NCI-H2227 (cell line): ENCODE measurements around the gene NDUFA3.
"Not testable (repeated sequence)": the region's sequence is repeated elsewhere in the genome, so short reads cannot be mapped to it uniquely, and the experiment has no call there.

ENCODE experiments used
- DNase-seq: peaks from one replicate; lab custom pipeline; 2025; ENCODE audit not compliant: unreplicated experiment; lab: John Stamatoyannopoulos, UW

NDUFA3 gene

GRCh38 chr19:54102421-54103169 lies at the start of gene NDUFA3:
TSS of gene NDUFA3 (plus strand) at chr19:54102855. CDS start at chr19:54102879, 24 bp downstream.
- peak; percentile 100 for DNase-seq

DNA sequence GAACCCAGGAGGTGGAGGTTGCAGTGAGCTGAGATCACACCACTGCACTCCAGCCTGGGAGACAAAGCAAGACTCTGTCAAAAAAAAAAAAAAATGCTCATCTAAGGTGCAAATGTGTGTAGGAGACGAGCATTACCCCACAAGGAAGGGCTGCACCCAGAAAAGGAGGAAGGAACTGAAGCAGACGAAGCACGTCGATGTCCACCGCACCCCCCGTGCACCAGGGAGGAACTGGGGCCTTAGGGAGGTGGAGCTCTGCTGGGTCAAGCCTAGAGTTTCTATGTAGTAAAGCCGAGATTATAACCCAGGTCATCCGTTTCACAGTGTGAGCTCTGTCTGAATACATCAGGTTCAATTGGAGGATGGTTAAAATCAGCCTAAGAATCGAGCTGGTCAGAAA lies 40.0 kb upstream of the NDUFA3 start:
- no peak for DNase-seq

GRCh38 chr19:54063350-54064116 lies 39.1 kb upstream of the NDUFA3 start, which contains the start of gene VSTM1:
TSS of gene VSTM1 (minus strand) at chr19:54063897. CDS start at chr19:54063777, 120 bp downstream.
- no peak for DNase-seq

DNA sequence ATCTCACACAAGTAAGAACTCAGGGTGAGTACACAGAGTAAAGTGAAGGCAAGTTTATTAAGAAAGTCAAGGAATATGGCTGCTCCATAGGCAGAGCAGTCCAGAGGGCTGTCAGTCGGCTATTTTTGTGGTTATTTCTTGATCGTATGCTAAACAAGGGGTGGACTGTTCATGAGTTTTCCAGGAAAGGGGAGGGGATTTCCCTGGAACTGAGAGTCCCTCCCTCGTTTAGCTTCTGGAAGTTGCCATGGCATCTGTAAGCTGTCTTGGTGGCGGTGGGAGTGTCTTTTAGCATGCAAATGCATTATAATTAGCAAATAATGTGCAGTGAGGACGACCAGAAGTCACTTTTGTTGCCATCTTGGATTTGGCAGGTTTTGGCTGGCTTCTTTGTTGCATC lies 33.2 kb upstream of the NDUFA3 start:
- no peak for DNase-seq

- no peak for DNase-seq
These were observed 28.8 kb upstream of the NDUFA3 start for GRCh38 chr19:54073829-54074228.

DNA sequence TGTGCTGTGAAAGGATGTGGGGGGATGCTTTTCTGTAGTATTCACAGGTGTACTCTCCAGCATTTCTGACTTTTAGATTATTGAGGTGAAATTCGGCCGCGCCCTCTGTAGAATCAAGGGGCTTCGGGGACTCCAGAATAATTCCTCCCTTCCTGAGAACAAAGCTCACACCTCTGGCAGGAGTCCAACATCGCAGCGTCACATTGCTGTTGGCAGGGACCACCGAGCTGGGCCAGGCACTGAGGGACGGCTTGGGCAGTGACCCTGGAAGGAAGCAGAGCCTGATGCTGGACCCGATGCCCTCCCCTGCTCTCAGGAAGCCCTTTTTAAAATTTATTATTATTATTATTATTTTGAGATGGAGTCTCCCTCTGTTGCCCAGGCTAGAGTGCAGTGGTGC lies 27.8 kb upstream of the NDUFA3 start:
- no peak for DNase-seq

DNA sequence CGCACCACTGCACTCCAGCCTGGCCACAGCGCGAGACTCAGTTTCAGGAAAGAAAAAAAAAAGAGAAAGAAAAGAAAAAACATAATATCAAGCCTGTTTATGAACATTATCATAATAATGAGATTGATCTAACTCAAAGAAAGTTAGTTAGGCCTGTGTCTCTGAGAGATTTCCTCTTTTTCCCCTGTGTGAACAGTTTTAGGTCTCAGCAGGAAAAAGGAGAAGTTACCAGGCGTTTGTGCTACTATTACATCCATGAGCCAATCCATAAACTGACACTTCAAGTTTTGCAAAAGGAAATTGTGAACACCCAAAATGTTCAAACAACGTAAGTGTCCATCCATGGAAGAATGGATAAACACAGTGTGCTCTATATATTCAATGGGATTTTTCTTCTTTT lies 25.3 kb upstream of the NDUFA3 start:
- no peak for DNase-seq

GRCh38 chr19:54081032-54081431 lies 21.6 kb upstream of the NDUFA3 start, which contains the start of gene TARM1:
TSS of gene TARM1 (minus strand) at chr19:54081365. CDS start at chr19:54081340, 25 bp downstream.
- DNase-seq = no peak

DNA sequence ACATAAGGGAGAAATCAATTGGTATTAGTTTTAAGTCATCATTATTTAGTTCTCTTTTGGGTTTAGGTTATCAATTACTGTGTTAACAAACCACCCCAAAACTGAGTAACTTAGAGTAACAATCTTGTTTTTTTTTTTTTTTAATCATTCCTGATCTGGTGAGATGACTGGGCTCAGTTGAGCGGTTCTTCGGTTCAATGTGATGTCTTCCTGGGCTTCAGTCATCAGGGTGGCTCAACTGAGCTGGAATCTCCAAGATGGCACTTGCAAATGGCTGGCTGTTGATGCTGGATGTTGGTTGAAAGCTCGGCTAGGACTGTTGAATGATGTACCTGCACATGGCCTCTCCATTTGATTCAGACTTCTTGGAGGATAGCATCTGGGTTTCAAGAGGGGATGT lies 18.2 kb upstream of the NDUFA3 start:
- no peak for DNase-seq

DNA sequence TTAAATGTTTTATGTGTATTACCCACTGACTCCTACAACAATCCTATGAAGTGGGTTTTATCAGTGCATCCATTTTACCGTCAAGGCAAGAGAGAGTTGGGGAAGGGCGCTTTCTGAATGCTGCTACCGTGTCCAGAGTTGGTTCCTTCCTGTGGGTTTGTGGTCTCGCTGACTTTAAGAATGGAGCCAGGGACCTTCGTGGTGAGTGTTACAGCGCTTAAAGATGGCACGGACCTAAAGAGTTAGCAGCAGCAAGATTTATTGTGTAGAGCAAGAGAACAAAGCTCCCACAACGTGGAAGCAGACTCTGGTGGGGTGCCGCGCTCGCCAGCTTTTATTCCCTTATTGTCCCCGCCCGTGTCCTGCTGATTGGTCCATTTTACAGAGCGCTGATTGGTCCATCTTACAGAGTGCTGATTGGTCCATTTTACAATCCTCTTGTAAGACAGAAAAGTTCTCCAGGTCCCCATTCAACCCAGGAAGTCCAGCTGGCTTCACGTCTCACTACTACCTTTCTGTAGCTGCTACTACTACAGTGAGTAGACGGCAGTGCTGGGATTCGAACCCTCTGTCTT lies 8.1 kb upstream of the NDUFA3 start:
- no peak for DNase-seq

DNA sequence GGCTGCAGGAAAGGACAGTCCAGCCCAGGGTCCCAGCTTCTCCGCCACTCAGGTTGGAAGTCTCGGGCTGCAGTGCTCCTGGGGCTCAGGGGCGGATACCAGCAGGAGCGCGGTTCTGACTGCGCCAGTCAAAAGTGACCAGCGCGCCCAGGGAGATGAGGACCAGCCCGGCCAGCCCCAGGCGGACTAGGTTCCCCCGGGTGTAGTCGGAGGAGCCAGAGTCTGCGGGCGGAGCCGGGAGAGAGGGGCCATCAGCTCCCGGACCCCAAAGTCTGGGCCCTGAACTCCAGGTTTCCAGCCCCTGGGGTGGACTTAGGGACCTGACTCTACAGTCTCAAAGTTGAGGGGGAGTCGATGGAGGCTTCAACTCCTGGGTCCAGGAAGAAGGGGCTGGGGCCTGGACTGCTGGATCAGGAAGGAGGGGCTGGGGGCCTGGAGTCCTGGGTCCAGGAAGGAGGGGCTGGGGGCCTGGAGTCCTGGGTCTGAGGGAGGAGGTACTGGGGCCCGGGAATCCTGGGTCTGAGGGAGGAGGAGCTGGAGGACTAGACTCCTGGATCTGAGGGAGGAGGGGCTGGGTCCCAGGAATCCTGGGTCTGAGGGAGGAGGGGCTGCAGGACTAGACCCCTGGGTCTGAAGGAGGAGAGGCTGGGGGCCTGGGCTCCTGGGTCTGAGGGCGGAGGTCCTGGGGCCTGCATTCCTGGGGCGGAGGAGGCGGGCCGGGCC lies 7.4 kb upstream of the NDUFA3 start:
- no peak for DNase-seq

GRCh38 chr19:54095859-54096616 lies 6.6 kb upstream of the NDUFA3 start:
- DNase-seq = peak; percentile 78

DNA sequence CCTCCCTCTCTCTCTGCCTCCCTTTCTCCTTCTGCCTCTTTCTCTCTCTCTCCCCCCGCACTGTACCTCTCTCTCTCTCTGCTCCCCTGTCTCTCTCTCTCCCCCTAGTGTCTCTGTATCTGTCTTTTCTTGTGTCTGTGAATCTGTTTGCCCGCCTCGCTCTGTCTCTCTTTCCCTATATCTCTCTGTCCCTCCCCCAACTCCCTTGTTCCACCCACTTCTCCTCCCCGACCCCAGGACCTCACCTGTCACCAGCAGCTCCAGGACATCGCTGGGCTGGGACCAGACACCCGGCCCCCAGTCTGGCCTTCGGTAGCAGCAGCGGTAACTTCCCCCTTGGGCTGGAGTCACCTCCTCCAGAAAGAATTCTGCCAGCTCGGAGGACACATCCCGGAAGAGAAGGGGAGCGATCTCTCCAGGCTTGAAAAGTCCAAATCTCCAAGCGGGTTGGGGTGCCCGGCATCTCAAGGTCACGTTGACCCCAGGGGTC lies 6.0 kb upstream of the NDUFA3 start:
- no peak for DNase-seq

GRCh38 chr19:54099190-54099902 lies 3.3 kb upstream of the NDUFA3 start:
- DNase-seq = no peak

- not testable (repeated sequence) for DNase-seq
These were observed 2.8 kb upstream of the NDUFA3 start for GRCh38 chr19:54099903-54100255.

GRCh38 chr19:54100561-54100960 lies 2.1 kb upstream of the NDUFA3 start, which contains the start of gene OSCAR:
TSS of gene OSCAR (minus strand) at chr19:54100803. CDS start at chr19:54100792, 11 bp downstream.
- no peak for DNase-seq

DNA sequence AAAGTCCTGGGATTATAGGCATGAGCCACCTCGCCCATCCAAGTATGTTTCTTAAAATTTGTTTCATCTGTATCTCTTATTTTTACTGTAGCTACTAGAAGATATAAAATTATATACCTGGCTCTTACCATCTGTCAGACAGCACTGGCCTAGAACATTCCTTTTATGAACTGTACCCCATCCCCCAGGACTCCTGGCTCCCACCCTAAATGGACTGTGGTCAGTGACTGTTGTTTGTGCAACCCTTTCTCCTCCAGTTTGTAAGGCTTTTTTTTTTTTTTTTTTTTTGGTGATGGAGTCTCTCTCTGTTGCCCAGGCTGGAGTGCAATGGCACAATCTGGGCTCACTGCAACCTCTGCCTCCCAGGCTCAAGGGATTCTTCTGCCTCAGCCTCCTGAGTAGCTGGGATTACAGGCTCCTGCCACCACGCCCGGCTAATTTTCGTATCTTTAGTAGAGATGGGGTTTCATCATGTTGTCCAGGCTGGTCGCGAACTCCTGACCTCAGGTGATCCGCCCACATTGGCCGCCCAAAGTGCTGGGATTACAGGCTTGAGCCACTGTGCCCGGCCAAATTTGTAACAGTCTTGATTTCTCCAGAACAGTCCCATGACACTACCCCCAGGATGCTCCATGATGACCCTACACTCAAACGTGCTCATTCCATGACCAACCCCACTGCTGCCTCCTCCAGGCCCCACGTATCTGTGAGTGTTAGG lies 2.5 kb downstream of the NDUFA3 start:
- DNase-seq = no peak

DNA sequence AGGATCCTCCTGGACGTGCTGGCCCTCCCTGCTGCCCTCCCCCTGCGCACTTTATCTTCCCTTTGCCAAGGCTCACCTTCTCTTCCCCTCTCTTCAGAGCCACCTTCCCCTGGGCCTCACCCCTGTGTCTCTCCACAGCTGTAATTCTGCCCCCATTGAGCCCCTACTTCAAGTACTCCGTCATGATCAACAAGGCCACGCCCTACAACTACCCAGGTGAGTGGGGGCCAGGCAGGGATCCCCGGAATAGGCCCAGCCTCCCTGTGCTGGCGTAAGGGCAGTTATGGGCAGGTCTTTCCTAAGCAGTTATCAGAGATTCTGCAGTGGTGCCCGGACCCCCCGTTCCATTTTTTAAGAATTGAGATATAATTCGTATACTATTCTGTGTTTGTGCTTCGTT lies 3.1 kb downstream of the NDUFA3 start:
- DNase-seq = no peak

DNA sequence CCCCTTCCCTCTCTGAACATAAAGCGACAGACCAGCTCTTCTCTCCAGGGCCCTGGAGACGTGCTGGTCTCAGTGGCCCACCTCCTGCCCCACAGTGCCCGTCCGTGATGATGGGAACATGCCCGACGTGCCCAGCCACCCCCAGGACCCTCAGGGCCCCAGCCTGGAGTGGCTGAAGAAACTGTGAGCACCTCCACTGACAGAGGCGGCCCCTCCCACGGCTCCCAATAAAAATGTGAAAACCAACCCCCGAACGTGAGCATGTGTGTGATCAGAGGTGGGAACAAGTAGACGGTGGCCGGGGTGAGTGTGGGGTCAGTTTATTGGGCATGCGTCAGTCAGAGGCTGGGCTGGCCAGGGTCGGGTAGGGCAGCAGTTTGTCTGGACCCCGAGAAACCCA lies 4.1 kb downstream of the NDUFA3 start:
- no peak for DNase-seq
